Body of pancreas (tissue), 4 donors: Measurements from ENCODE around the gene ECE2. TPM values are rescaled to one million over a fixed set of nuclear protein-coding genes. Genes with fewer than 3 reads are reported as not detected.

Experiments used
- ATAC-seq: fragments of 150-250 bp; one replicate; pipeline ENCODE4 v1.9.1; 2016
- DNase-seq, 4 donors: peaks; one replicate each; pipeline ENCODE4 v3.0.0-alpha.2; 2019
- H3K27ac ChIP-seq, 4 donors: fragments of 200-600 bp; sonication (generic); 1 replicate in 3 of 4; 2 replicates in 1 of 4; pipeline versions ENCODE4 v1.5.1 to v1.6.1; 2016 to 2019; ENCODE audit warnings: mild to moderate bottlenecking in 1 of 4, mixed read lengths in 1 of 4, moderate library complexity in 1 of 4
- H3K27me3 ChIP-seq, 2 donors: fragments of 200-600 bp; sonication (generic); one replicate each; pipeline ENCODE4 v1.6.0; 2016; ENCODE audit warnings: mild to moderate bottlenecking in 1 of 2
- H3K36me3 ChIP-seq, 2 donors: fragments of 200-600 bp; sonication (generic); replicated peaks in 1 of 2; 2 replicates each; pipeline ENCODE4 v1.5.1; 2016; ENCODE audit warnings: low read depth in 2 of 2; ENCODE audit not compliant: insufficient read depth in 1 of 2
- H3K4me1 ChIP-seq: fragments of 200-600 bp; sonication (generic); one replicate; pipeline ENCODE4 v1.6.0; 2016
- H3K4me3 ChIP-seq, 2 donors: fragments of 200-600 bp; sonication (generic); 1 replicate in 1 of 2; 2 replicates in 1 of 2; pipeline ENCODE4 v1.5.1; 2016 to 2019
- H3K9me3 ChIP-seq, 3 donors: fragments of 200-600 bp; sonication (generic); 1 replicate in 2 of 3; 2 replicates in 1 of 3; pipeline ENCODE4 v1.5.1; 2016
- POLR2A ChIP-seq, 3 donors: fragments of 450-650 bp; IDR thresholded peaks; one replicate each; pipeline ENCODE4 v1.6.1; 2016; ENCODE audit warnings: antibody characterized with exemption in 3 of 3, mild to moderate bottlenecking in 2 of 3
- WGBS, 2 donors: methylation state at CpG; one replicate each; pipeline ENCODE4 v1.1.5; 2017; 5-methylcytosine and 5-hydroxymethylcytosine counted together
- intact Hi-C: fragments of 100-400 bp; cut with DNase I; formaldehyde crosslinking; loops from one replicate; pipeline ENCODE4 v1.15.1; 2023
- total RNA-seq, 2 donors: library from RNA; depleted of rRNA; stranded (reverse); fragments of >200 nt; gene quantifications; one replicate each; pipeline ENCODE4 v1.1.0, GENCODE V29; 2016
- TF ChIP-seq, protein P1 (sequence below), 7 experiments: fragments of 450-650 bp in 4 of 7; fragments of 200-600 bp in 3 of 7; sonication (generic) in 3 of 7; IDR thresholded peaks; one replicate each; pipeline ENCODE4 v1.5.1; 2016 to 2019; ENCODE audit warnings: antibody characterized with exemption in 7 of 7

ECE2 gene
- total RNA-seq = 10 to 100 TPM; 11.7 to 18.8 TPM

DNA sequence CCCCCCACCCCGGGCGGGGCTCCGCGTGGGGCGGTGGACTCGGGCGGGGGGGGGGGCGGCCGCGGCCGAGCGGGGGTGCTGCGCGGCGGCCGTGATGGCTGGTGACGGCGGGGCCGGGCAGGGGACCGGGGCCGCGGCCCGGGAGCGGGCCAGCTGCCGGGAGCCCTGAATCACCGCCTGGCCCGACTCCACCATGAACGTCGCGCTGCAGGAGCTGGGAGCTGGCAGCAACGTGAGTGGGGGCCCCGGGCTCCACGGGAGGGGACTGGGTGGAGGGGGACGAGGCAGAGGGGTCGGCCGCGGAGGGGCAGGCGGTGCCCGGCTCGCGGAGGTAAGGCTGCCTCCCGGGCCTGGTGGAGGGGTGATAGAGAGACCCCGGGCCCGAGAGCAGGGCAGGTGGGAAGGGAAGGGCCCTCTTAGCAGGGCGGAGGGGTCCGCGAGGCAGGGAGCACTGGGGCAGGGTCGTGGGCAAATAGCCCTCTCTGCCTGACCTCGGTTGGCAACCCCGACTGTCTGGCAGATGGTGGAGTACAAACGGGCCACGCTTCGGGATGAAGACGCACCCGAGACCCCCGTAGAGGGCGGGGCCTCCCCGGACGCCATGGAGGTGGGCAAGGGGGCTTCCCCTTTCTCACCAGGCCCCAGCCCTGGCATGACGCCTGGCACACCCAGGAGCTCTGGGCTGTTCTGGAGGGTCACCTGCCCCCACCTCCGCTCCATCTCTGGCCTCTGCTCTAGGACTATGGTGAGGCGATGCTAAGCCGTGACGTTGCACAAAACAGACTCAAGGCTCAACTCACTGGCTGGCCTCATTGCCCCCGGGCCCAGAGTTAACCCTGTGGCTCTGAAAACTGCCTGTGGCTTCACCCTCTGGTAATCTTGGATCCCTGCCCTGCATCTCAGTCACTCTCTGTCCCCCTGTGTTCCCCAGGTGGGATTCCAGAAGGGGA lies at the start of gene ECE2:
TSS of gene ECE2 (plus strand) at position 62 of the 950 bp plus-strand sequence. CDS start at position 194, 132 bp downstream.
- Histone ChIP-seq H3K36me3 (no peaks in the 10 kb centered on the region), H3K9me3 (no peaks in the 10 kb centered on the region), H3K4me3 (no peak within 1 kb of the TSS), H3K4me1 (peaks cover 19% of the 10 kb centered on the region), H3K27me3 (no peaks in the 10 kb centered on the region), H3K27ac (peak within 1 kb of the TSS in 3 of 4 donors; percentile 66 to 83 (median 80))
- DNase-seq (peak; percentile 44 to 65 (median 58)), ATAC-seq (peak; percentile 77)
- TF ChIP-seq POLR2A (IDR thresholded peaks at IDR 0.05) = peak in 1 of 3 donors; percentile 17
- TF ChIP-seq, protein P1, sequence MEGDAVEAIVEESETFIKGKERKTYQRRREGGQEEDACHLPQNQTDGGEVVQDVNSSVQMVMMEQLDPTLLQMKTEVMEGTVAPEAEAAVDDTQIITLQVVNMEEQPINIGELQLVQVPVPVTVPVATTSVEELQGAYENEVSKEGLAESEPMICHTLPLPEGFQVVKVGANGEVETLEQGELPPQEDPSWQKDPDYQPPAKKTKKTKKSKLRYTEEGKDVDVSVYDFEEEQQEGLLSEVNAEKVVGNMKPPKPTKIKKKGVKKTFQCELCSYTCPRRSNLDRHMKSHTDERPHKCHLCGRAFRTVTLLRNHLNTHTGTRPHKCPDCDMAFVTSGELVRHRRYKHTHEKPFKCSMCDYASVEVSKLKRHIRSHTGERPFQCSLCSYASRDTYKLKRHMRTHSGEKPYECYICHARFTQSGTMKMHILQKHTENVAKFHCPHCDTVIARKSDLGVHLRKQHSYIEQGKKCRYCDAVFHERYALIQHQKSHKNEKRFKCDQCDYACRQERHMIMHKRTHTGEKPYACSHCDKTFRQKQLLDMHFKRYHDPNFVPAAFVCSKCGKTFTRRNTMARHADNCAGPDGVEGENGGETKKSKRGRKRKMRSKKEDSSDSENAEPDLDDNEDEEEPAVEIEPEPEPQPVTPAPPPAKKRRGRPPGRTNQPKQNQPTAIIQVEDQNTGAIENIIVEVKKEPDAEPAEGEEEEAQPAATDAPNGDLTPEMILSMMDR (IDR thresholded peaks at IDR 0.05) = no peak
- intact Hi-C loops = no loop called here
- 21% methylated on average over 28 of the region's 65 CpGs; no CpG with 5 or more reads in 1 of the 2 donors for WGBS, 2 donors

DNA sequence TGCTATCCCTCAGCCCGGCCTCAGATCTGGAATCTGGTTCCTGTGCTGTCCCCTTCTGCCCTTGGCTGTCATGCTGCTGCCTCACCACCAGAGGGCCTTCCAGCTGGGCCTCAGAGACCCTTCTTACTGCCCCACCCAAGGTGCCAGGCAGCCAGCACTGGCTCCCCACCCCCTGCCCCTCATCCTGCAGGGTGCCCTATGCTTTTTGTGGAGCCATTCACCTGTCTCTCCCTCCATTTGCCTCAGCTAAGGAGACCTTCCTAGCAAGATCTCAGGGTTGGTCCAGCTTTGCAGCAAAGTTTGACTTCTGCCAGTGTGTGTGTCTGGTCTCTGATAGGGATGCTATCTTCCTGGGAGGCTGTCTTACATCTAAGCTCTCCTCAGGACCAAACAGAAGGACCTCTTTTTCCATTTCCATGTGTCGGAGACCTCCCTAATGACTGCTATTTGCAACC lies 48.3 kb upstream of the ECE2 start:
- H3K27me3 ChIP-seq = peaks cover 0 to under 1% of the 10 kb centered on the region in 2 donors
- ATAC-seq = no peak
- no peak for TF ChIP-seq POLR2A (IDR thresholded peaks at IDR 0.05)
- TF ChIP-seq, protein P1 (IDR thresholded peaks at IDR 0.05) = peak; percentile 52 to 85 (median 71)
- 8 to 44% methylated on average over 1 to 2 of the region's 2 CpGs for WGBS, 2 donors
- H3K36me3 ChIP-seq = no peaks in the 10 kb centered on the region
- H3K4me3 ChIP-seq = no peak overlapping the region
- intact Hi-C loops = no loop called here
- H3K9me3 ChIP-seq = no peaks in the 10 kb centered on the region
- H3K27ac ChIP-seq = no peak overlapping the region
- H3K4me1 ChIP-seq = peaks cover 25% of the 10 kb centered on the region
- peak in 3 of 4 donors; percentile 33 to 48 (median 42) for DNase-seq

DNA sequence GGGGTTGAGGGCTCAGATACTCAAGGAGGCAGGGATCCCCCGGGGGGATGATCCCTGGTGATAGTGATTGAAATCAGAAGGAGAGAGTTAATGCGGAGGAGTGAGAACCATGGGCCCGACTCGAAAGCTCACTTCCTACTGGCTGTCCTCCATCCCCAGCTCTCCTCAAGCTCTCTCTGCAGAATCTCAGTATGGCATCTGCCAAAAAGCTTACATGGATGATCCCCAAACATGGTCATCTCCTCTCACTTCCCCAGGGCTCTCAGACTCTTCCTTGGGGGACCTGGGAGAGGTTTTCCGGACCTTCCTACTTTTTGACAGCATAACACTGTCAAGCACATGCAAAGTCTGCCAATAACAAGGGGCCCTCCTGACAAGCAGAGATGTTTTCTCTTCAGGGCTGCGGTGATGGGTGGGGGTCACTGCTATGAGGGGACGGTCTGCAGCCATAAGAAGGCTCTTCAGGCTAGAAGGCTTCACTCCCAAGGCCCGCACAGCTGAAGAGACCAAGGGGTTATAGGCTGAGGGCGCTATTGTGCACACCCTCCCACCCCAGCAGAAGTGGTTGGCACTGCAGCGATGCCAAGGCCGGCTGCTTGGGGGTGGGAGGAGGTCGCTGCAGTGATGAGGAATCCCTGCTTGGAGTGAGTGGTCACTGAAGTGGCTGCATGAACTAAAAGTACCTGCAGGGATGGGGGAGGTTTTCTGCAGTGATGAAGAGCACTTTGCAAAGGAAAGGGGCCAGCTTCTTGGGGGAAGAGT lies 47.3 kb upstream of the ECE2 start:
- DNase-seq (no peak), ATAC-seq (no peak)
- no peaks in the 10 kb centered on the region for H3K27me3 ChIP-seq
- no peaks in the 10 kb centered on the region for H3K9me3 ChIP-seq
- no peak overlapping the region for H3K4me3 ChIP-seq
- no peaks in the 10 kb centered on the region for H3K36me3 ChIP-seq
- H3K4me1 ChIP-seq = peaks cover 25% of the 10 kb centered on the region
- H3K27ac ChIP-seq = no peak overlapping the region
- WGBS, 2 donors = 35 to 56% methylated on average over 11 to 12 of the region's 12 CpGs
- TF ChIP-seq, protein P1 (IDR thresholded peaks at IDR 0.05) = no peak
- TF ChIP-seq POLR2A (IDR thresholded peaks at IDR 0.05) = no peak
- intact Hi-C loops = no loop called here

DNA sequence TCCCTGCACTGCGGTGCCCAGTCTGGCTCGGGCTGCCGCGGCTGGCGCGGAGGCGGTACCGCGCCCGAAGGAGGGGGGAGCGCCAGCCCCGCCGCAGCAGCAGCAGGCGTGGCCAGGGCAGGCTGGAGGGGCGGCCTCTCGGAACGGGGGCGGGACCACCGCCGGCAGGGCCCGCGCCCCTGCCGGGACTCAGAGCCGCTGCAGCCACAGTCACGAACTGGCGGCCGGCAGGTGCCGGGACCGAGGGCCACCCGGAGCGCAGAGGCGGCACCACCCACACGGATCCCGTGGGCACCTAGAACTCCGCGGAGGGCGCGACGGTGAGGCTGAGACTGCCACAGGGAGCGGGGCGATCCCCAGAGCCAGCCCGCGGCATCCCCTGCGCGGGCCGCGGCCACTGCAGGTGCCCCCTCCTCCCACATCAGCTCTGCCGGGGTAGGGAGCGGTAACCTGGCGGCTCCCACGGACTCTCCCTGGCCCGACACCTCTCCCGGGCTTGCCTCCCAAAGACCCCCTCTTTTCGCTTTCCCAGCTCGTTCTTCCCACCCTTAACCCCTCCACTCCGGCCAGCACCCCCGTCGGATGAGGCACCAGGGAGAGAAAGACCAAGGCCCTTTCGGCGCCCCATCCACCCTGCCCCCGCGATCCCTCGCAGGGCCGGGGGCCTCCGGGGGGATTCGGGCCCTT lies 46.3 kb upstream of the ECE2 start, which contains the start of gene VWA5B2:
TSS of gene VWA5B2 (plus strand) at position 192 of the 687 bp plus-strand sequence. CDS start 944 bp downstream, outside the sequence.
- H3K9me3 ChIP-seq = no peaks in the 10 kb centered on the region
- H3K27me3 ChIP-seq = no peaks in the 10 kb centered on the region
- peaks cover 25% of the 10 kb centered on the region for H3K4me1 ChIP-seq
- 1% methylated on average over 19 to 48 of the region's 66 CpGs for WGBS, 2 donors
- H3K36me3 ChIP-seq = no peaks in the 10 kb centered on the region
- peak within 1 kb of the TSS; percentile 20 to 31 for H3K4me3 ChIP-seq
- TF ChIP-seq, protein P1 (IDR thresholded peaks at IDR 0.05) = peak in 6 of 7 experiments; percentile 15 to 65 (median 34)
- TF ChIP-seq POLR2A (IDR thresholded peaks at IDR 0.05) = peak in 2 of 3 donors; percentile 33 to 56
- no peak within 1 kb of the TSS for H3K27ac ChIP-seq
- intact Hi-C loops = no loop called here
- peak; percentile 63 to 83 (median 74) for DNase-seq
- peak; percentile 82 for ATAC-seq
